M059J (cell line): Measurements from ENCODE around the gene PCID2. TPM values are rescaled to one million over a fixed set of nuclear protein-coding genes. Genes with fewer than 3 reads are reported as not detected.

ENCODE experiments used
- DNase-seq: peaks from one replicate; pipeline ENCODE4 v3.0.0-alpha.2; 2012; ENCODE audit warnings: low read depth
- total RNA-seq: library from RNA; depleted of rRNA; stranded (reverse); fragments of >200 nt; shearing (Covaris generic); gene quantifications from 2 replicates; pipeline ENCODE4 v1.2.3, GENCODE V29; 2014

PCID2 gene
- total RNA-seq, 1 experiment from 2014 or later, result 50.3 TPM

GRCh38 chr13:113149711-113150549 is 58.5 kb downstream of the PCID2 start:
- DNase-seq, result no peak

DNA sequence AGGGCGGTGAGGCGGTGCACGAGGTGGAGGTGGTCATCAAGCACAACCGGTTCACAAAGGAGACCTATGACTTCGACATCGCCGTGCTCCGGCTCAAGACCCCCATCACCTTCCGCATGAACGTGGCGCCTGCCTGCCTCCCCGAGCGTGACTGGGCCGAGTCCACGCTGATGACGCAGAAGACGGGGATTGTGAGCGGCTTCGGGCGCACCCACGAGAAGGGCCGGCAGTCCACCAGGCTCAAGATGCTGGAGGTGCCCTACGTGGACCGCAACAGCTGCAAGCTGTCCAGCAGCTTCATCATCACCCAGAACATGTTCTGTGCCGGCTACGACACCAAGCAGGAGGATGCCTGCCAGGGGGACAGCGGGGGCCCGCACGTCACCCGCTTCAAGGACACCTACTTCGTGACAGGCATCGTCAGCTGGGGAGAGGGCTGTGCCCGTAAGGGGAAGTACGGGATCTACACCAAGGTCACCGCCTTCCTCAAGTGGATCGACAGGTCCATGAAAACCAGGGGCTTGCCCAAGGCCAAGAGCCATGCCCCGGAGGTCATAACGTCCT is 59.4 kb downstream of the PCID2 start:
- DNase-seq, result no peak

- no peak for DNase-seq
Measured at GRCh38 chr13:113148407-113148806, 60.1 kb downstream of the PCID2 start.

- DNase-seq, result no peak
Measured at GRCh38 chr13:113147206-113147605, 61.3 kb downstream of the PCID2 start.

DNA sequence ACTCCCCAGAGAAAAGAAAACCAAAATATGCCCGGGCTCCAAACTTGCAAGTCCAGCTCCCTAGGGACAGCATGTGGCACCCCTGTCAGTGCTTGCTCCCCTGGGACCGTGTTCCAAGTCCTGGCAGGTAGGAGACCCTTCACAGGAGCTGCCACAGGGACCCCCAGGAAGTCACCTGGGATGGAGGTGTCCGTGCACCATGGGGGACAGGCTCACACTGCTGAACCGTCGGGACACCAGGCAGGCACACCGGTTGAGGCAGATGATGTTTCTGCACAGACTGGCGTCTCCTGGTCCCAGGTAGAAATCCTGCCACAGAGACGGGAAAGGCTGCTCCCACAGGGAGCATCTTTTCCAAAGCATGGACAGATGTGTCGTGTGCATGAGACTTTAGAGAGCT is 61.7 kb downstream of the PCID2 start:
- no peak for DNase-seq

DNA sequence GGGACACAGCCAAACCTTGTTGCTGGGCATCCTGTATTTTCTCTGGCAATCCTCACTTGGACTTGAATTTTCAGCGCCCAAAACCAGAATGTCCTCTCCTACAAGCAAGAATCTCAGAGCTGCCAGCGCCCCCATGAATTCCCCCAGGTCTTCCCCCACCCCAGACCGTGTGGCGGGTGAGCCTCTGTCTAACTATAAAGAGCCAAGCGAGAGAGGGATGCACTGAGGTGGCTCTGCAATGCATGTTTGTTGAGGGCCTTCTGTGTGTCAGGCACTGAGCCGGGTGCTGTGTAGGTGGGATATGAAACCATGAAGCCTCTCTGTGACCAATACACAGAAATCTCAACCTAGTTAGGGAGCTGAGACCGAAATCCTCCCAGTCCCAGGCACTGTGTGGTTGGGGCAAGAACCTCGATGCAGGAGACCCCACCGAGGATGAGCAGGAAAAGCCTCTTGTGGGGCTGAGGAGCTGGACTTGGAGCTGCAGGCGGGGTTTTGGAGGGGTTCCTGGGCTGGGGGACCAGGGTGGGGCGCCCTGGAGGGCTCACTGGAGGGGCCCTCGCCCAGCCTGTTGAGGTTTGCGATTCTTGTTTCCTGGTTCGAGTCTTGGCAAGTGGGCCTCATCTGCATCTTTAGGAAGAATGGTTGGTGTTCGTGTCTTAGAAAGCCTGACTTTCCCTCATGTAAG is 62.4 kb downstream of the PCID2 start:
- no peak for DNase-seq

DNA sequence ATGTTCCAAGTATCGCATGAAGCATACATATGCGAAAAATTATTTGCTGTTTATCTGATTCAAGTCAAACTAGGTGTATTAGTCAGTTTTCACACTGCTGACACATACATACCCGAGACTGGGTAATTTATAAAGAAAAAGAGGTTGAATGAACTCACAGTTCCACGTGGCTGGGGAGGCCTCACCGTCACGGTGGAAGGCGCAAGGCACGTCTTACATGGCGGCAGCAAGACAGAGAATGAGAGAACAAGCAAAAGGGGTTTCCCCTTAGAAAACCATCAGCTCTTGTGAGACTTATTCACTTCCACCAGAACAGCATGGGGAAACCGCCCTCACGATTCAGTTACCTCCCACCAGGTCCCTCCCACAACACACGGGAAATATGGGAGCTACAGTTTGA is 63.0 kb downstream of the PCID2 start:
- DNase-seq, result no peak

DNA sequence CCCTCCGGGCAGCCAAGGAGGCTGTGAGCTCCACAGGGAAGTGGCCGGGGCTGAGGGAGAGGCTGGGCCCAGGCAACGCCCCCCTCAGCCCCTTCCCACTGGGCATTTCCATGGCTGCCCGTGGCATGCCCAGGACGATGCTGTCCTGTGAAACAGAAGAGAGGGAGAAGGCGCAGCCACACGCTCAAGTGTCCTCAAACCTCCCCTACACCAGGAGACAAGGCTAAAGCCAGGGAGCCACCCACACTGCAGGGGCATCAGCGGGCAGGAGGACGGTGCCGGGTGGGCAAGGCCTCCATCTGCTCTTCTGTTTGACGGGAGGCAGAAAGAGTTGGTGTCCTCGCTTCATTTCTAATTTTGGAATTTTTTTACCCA is 64.2 kb downstream of the PCID2 start:
- no peak for DNase-seq

DNA sequence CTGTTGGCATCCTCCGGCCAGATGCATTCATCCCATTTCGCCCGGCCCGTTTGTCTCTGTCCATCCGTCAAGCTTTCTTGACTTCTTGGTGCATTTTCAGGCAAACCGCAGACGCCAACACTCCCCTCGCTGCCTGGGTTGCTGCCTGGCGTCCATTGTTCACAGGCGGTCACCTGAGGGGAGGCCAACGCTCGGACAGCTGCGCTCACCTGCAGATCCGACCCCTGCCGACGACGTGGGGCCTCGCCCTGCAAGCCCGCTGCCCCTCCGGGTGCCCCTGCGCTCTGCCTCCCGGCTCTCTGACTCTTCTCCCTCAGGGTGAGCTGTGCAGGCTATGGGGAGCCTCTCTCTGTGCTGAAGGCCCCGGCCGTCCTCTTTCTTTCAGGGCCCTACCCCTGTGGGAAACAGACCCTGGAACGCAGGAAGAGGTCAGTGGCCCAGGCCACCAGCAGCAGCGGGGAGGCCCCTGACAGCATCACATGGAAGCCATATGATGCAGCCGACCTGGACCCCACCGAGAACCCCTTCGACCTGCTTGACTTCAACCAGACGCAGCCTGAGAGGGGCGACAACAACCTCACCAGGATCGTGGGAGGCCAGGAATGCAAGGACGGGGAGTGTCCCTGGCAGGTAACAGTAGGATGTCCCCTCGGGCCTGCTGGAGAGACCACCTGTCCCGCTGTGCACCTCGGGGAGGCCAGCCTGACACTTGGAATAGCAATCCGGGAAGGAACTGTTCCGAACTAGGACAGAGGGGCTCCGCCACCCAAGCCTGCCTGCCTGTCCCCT is 64.8 kb downstream of the PCID2 start:
- no peak for DNase-seq

DNA sequence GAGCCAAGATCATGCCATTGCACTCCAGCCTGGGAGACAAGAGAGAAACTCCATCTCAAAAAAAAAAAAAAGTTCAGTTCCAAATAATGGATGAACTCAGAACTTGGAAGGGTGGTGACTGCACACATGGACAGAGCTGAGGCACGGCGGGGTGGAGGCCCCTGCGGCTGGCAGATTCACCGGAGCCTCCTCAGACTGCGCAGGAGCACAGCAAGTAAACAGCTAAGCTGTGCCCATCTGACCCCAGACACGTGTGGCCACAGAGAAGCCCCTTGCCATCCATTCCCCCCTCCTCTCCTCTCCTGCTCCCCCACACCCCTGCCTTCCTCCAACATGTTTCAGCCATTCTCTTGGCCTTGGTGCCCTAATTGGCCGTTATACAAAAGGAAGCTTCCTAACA is 65.6 kb downstream of the PCID2 start:
- DNase-seq, result no peak

GRCh38 chr13:113141601-113141970 is 66.9 kb downstream of the PCID2 start:
- DNase-seq, result no peak

- DNase-seq, result no peak
Measured at GRCh38 chr13:113140677-113141600, 67.5 kb downstream of the PCID2 start.

DNA sequence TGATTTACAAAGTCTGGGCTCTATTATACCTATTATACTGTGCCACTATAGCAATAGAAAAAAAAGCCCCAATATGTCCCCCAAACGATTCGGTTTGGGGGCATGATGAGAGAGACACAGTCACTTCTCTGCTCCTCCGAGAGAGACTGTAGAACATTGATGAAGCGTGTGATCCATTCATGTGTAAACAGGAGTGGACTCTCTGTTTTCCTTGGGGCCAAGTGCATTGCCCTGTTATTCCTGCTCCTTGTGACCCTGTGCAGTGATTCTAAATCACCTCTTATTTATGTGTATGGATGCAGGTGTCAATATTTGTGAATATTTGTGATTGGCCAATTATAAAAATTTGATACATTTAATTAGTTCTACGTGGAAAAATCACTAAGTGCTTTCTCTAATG is 68.9 kb downstream of the PCID2 start:
- DNase-seq, result no peak

DNA sequence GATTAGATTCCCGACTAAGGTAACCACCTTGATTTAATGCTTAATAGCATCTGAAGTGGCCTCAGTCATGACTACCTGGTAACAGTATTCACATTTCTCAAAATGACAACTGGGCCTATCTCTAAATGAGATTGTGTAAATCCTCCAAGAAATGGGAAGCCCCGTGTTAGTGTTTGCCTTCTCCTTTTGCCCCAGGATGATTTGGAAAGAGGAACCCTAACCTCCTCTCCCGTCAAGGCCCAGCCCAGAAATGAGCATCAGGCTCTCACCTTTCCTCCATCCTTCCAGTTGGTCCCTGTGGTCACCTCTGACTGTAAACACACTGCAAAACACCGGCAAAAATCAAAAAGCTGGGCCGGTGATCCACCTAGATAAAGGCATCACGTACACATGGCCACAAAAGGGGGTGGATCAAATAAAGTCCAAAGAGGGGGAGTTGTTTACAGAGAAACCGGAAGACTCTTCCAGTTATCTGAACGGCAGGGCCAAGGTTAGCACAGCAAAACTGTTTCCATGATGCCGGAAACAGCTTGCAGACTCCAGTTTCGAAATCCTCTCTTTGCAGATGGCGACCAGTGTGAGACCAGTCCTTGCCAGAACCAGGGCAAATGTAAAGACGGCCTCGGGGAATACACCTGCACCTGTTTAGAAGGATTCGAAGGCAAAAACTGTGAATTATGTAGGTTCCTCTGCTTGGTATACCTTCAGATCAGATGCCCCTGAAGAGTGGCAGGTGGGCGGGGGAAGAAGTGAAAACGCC is 69.5 kb downstream of the PCID2 start:
- no peak for DNase-seq

- DNase-seq, result peak; percentile 9
Measured at GRCh38 chr13:113137691-113138298, 70.7 kb downstream of the PCID2 start.

DNA sequence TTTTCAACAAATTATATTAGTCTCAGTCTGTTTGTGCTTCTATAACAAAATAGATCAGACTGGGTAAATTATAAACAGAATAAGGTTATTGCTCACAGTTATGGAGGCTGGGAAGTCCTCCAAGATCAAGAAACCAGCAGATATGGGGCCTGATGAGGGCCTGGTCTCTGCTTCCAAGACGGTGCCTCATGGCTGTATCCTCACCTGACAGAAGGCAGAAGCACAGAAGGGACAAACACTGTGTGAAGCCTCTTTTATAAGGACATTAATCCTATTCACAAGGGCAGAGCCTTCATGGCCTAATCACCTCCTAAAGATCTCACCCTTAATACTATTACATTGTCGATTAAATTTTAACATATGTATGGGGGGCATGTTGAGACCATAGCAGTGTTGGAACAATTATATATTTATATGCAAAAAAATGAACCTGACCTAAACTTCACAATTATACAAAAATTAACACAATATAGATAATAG is 73.1 kb downstream of the PCID2 start:
- no peak for DNase-seq

GRCh38 chr13:113129921-113130750 is 78.3 kb downstream of the PCID2 start:
- no peak for DNase-seq

- DNase-seq, result no peak
Measured at GRCh38 chr13:113129480-113129879, 79.0 kb downstream of the PCID2 start.
